Stimulated activated CD4-positive, alpha-beta T cell treated with anti-CD3 and anti-CD28 coated beads, Interleukin-1b, Interleukin-23, amount 100 ng/mL, for 4 hours (primary cell): ENCODE measurements around the gene DNAJC9.

Source experiments
- DNase-seq, 2 donors: peaks; one replicate each; pipeline ENCODE4 v3.0.0-alpha.2; 2020; ENCODE audit warnings: low read depth in 2 of 2

The DNAJC9 gene

GRCh38 chr10:73239908-73240307, 7.1 kb downstream of the DNAJC9 start:
- no peak for DNase-seq

GRCh38 chr10:73238990-73239566, 8.0 kb downstream of the DNAJC9 start:
- DNase-seq = no peak

- no peak for DNase-seq
These were observed 12.4 kb downstream of the DNAJC9 start for GRCh38 chr10:73234695-73235094.

- no peak for DNase-seq
These were observed 13.2 kb downstream of the DNAJC9 start for GRCh38 chr10:73233883-73234282.

DNA sequence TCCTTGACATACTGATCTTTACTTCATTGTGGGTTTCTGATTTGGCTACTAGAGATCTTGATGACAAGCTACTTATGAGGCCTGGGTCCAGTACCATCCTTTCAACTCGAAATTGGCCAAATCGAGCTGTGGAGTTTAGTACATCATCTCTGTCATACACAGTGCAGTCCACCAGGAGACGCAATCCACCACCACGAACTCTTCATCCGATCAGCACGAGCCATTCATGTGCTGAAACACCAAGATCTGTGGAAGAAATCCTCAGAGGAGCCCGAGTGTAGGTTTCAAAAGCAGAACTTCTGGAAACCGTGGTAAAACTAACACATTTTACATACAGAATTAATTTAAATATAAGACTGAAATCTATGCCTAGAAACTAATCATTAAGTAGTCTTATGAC, 14.2 kb downstream of the DNAJC9 start:
- no peak for DNase-seq

DNA sequence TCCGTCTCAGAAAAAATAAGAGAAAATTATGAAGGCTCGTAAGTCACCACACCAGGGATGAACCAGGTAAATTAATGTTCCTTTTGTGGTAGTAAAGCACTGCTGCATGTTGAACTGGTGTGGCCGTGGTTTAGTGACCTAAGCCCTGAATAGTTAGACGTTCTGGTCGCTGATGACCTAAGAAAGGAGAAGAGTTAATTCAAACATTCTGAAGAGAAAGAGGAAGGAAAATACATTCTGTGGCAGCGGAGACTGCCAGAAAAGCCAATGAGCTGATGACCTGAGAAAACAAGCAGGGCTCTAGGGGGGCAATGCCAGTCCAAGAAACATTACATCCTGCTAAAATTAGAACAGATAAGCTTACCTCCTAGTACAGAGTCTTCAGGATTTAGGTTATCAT, 17.5 kb downstream of the DNAJC9 start:
- DNase-seq = no peak

DNA sequence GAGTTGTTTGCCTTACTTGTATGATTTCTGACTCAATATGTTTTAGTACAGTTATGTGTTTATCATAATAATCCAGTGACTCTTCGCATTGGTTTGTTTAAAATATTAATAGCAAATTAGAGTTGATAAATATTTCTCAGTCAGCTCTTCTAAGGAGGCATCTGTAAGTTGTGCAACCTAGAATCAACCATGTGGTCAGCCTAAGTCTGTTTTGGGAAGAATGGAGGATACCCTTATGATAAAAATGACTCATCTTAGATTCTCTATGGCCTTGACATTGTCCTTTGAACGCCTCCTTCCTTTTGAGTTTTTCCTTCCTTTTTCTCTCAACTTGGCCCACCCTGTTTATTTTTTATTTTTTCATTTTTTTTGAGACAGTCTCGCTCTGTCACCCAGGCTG, 18.8 kb downstream of the DNAJC9 start:
- no peak for DNase-seq

- DNase-seq = no peak
These were observed 20.4 kb downstream of the DNAJC9 start for GRCh38 chr10:73226663-73227062.

GRCh38 chr10:73225518-73225917, 21.5 kb downstream of the DNAJC9 start:
- DNase-seq = no peak

DNA sequence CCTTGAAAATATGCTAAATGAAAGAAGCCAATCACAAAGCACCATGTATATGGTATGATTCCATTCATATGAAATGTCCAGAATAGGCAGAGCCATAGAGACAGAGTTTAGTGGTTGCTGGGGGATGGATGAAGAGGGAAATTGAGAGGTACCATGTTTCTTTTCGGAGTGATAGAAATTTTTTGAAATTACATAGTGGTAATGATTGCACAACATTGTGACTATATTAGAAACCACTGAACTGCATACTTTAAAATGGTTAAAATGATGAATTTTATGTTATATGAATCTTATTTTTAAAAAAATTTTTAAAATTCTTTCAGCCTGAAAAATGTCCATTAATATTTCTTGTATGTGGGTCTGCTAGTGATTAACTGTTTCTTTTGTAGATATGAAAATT, 26.1 kb downstream of the DNAJC9 start:
- DNase-seq = no peak

DNA sequence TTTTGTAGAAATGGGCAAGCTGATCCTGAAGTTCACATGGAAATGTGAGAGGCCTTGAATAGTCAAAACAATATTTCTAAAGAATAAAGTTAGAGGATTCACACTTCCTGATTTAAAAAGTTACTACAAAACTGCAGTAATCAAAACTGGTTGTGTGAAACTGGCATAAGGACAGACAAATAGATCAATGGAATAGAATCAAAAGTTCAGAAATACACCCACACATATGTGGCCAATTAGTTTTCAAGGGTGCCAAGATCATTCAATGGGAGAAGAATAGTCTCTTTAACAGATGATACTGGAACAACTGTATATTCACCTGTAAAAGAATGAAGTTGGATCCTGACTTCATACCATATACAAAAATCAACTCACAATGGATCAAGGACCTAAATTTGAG, 27.7 kb downstream of the DNAJC9 start:
- no peak for DNase-seq

DNA sequence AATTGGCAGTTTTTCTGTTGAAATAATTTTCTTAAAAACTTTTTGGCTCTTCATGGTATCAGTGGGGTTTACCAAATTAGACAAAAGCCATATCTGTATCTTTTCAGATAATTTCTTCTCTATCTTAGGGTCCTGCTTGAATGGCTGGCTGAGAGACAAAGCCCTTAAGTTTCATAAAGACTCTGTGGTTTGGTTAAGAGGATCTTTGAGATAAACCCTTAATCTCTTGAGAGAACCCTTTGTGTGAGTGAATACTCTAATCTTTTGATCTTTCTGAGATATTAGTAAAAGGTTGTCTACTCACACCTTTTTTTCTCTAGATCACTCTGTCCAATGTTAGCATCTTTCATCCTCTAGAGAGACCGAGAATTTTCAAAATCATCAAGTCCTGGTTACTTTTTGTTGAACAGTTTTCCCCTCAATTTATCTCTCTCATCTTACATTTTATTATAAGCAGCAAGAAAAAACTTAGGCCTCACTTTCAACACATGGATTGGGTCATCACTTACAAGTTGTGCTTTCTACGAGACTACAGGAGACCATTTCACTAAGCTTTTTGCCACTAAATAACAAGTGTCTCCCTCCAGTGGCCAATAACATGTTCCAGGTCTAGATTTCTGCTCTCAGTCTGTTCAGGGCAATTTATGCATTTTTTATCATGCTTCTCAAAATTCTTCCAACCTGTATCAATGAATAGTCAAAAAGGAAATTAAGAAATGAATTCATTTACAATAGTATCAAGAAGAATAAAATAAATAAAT, 28.4 kb downstream of the DNAJC9 start:
- DNase-seq = no peak

- DNase-seq = no peak
These were observed 29.4 kb downstream of the DNAJC9 start for GRCh38 chr10:73217628-73218027.

- DNase-seq = no peak
These were observed 31.3 kb downstream of the DNAJC9 start for GRCh38 chr10:73215749-73216148.

DNA sequence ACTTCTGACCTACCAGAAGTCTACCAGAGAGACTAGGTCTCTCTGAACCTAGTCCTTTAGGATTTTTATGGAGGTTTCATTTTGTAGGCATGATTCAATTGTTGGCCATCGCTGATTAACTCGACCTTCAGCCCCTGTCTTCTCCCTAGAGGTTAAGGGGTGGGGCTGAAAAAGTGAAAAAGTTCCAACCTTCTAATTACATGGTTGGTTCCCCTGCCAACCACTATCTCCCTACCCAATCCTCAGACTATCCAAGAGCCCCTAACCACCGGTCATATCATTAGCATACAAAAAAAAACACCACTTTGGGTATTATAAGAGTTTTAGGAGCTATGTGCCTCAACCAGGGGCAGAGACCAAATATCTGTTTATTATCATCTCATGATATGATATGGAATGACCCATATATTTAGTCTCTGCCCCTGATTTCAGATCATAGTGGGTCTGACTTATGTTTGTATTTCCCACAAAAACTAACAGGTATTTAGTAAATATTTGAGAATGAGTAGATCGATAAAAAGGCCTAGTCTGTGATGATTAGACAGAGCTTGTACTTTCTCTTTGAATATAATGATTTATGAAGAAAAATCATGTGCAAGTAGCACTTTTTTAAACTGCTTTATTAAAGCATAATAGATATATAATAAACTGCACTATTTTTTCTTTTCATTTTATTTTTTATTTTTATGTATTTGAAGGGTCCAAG, 35.8 kb downstream of the DNAJC9 start:
- DNase-seq = no peak

- no peak for DNase-seq
These were observed 36.5 kb downstream of the DNAJC9 start for GRCh38 chr10:73210395-73211105.

GRCh38 chr10:73209705-73210104, 37.4 kb downstream of the DNAJC9 start:
- DNase-seq = no peak

GRCh38 chr10:73207883-73208282, 39.2 kb downstream of the DNAJC9 start:
- no peak for DNase-seq

- DNase-seq = no peak
These were observed 40.7 kb downstream of the DNAJC9 start for GRCh38 chr10:73206385-73206784.

DNA sequence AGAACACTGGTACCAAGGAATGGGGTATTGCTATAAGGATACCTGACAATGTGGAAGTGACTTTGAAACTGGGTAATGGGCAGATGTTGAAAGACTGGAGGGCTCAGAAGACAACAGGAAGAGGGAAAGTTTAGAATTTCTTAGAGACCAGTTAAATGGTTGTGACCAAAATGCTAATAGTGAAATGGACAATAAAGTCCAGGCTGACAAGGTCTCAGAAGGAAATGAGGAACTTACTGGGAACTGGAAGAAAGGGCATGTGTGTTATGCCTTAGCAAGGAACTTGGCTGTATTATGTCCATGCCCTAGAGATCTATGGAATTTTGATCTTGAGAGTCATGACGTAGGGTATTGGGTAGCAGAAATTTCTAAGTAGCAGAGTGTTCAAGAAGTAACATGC, 41.2 kb downstream of the DNAJC9 start:
- no peak for DNase-seq

GRCh38 chr10:73205081-73205480, 42.0 kb downstream of the DNAJC9 start:
- no peak for DNase-seq
